ENCODE measurements around the gene NDUFB11.

The NDUFB11 gene

DNA sequence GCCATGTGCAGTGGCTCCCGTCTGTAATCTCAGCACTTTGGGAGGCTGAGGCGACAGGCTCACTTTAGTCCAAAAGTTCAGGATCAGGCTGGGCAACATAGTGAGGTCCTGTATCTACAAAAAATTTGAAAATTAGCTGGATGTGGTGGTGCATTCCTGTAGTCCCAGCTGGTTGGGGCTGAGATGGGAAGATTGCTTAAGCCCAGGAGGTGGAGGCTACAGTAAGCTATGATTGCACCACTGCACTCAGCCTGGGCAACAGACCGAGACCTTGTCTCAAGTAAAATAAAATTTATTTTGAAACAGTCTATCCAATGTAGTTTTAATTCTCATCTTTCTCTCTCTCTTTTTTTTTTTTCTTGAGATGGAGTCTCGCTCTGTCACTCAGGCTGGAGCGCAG is 21.6 kb upstream of the NDUFB11 start:
- Histone ChIP-seq H3K27me3 (ENCODE audit: low read depth, low read length) (no peaks in the 10 kb centered on the region), H3K36me3 (replicated peaks; ENCODE audit: low read depth, low read length) (peaks cover 10% of the 10 kb centered on the region), H3K9ac (ENCODE audit: low read length) (no peak overlapping the region), H3K79me2 (ENCODE audit: low read length) (peaks cover 75% of the 10 kb centered on the region), H3K4me3 (ENCODE audit: low read length) (no peak overlapping the region), H4K20me1 (ENCODE audit: insufficient read depth, low read length) (peaks cover 12% of the 10 kb centered on the region; the same call in 1 of the 2 replicates), H3K9me3 (ENCODE audit: insufficient read depth, low read length) (no peaks in the 10 kb centered on the region), H3K4me1 (ENCODE audit: low read length) (no peaks in the 10 kb centered on the region), H3K4me2 (ENCODE audit: low read length) (no peak overlapping the region), H3K27ac (ENCODE audit: low read length) (no peak overlapping the region), H2AFZ (ENCODE audit: low read depth, low read length) (no peak overlapping the region)
- TF ChIP-seq EZH2phosphoT487 (IDR thresholded peaks at IDR 0.05; ENCODE audit: low read depth), result no peak

DNA sequence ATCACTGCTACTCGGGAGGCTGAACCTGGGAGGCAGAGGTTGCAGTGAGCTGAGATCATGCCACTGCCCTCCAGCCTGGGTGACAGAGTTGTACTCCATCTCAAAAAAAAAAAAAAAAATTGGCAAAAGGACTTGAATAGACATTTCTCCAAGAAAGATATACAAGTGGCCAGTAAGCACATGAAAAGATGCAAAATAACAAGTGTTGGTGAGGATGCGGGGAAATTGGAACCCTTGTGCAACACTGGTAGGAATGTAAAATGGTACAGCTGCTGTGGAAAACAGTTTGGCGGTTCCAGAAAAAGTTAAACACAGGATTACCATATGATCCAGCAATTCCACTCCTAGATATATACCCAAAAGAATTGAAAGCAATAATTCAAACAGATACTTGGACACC is 19.9 kb upstream of the NDUFB11 start:
- no peak overlapping the region for H2AFZ ChIP-seq (ENCODE audit: low read depth, low read length)
- H3K36me3 ChIP-seq (replicated peaks; ENCODE audit: low read depth, low read length), result peaks cover 8% of the 10 kb centered on the region
- no peaks in the 10 kb centered on the region for H3K4me1 ChIP-seq (ENCODE audit: low read length)
- peaks cover 19% of the 10 kb centered on the region; the same call in 1 of the 2 replicates for H4K20me1 ChIP-seq (ENCODE audit: insufficient read depth, low read length)
- no peak overlapping the region for H3K27ac ChIP-seq (ENCODE audit: low read length)
- H3K9ac ChIP-seq (ENCODE audit: low read length), result no peak overlapping the region
- no peaks in the 10 kb centered on the region for H3K27me3 ChIP-seq (ENCODE audit: low read depth, low read length)
- peaks cover 88% of the 10 kb centered on the region for H3K79me2 ChIP-seq (ENCODE audit: low read length)
- H3K4me3 ChIP-seq (ENCODE audit: low read length), result no peak overlapping the region
- TF ChIP-seq EZH2phosphoT487 (IDR thresholded peaks at IDR 0.05; ENCODE audit: low read depth), result no peak
- TF ChIP-seq, protein P1, sequence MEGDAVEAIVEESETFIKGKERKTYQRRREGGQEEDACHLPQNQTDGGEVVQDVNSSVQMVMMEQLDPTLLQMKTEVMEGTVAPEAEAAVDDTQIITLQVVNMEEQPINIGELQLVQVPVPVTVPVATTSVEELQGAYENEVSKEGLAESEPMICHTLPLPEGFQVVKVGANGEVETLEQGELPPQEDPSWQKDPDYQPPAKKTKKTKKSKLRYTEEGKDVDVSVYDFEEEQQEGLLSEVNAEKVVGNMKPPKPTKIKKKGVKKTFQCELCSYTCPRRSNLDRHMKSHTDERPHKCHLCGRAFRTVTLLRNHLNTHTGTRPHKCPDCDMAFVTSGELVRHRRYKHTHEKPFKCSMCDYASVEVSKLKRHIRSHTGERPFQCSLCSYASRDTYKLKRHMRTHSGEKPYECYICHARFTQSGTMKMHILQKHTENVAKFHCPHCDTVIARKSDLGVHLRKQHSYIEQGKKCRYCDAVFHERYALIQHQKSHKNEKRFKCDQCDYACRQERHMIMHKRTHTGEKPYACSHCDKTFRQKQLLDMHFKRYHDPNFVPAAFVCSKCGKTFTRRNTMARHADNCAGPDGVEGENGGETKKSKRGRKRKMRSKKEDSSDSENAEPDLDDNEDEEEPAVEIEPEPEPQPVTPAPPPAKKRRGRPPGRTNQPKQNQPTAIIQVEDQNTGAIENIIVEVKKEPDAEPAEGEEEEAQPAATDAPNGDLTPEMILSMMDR (IDR thresholded peaks at IDR 0.05; ENCODE audit: low read depth, low read length), result no peak
- no peaks in the 10 kb centered on the region for H3K9me3 ChIP-seq (ENCODE audit: insufficient read depth, low read length)
- no peak overlapping the region for H3K4me2 ChIP-seq (ENCODE audit: low read length)

DNA sequence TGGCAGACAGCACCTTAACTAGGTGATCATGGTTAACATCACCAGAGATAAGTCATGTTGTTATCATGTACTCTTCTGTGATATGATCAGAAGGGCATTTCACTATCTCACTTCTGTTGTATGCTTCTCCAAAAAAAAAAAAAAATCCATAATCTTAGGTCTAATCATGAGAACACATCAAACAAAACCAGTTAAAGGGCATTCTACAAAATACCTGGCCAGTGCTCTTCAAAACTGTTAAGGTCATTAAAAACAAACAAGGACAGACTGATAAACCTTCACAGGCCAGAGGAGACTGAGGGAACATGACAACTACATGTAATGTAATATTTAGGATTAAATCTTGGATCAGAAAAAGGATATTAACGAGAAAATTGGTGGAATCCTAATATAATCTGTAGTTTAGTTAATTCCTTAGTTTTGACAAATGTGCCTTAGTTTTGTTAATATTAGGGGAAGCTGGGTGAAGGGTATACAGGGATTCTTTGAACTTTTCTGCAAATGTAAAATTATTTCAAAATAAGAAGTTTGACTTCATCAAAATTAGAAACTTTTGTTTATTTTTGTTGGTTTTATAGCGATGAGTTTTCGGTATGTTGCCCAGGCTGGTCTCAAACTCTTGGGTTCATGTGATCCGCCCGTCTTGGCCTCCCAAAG is 18.6 kb upstream of the NDUFB11 start:
- H3K4me3 ChIP-seq (ENCODE audit: low read length), result no peak overlapping the region
- no peak overlapping the region for H3K9ac ChIP-seq (ENCODE audit: low read length)
- H3K27me3 ChIP-seq (ENCODE audit: low read depth, low read length), result no peaks in the 10 kb centered on the region
- H3K36me3 ChIP-seq (replicated peaks; ENCODE audit: low read depth, low read length), result peaks cover 11% of the 10 kb centered on the region
- H2AFZ ChIP-seq (ENCODE audit: low read depth, low read length), result no peak overlapping the region
- peaks cover 94% of the 10 kb centered on the region for H3K79me2 ChIP-seq (ENCODE audit: low read length)
- H4K20me1 ChIP-seq (ENCODE audit: insufficient read depth, low read length), result peaks cover 22% of the 10 kb centered on the region
- H3K9me3 ChIP-seq (ENCODE audit: insufficient read depth, low read length), result no peaks in the 10 kb centered on the region
- no peaks in the 10 kb centered on the region for H3K4me1 ChIP-seq (ENCODE audit: low read length)
- H3K27ac ChIP-seq (ENCODE audit: low read length), result no peak overlapping the region
- no peak overlapping the region for H3K4me2 ChIP-seq (ENCODE audit: low read length)
- no peak for TF ChIP-seq EZH2phosphoT487 (IDR thresholded peaks at IDR 0.05; ENCODE audit: low read depth)
- TF ChIP-seq, protein P1 (IDR thresholded peaks at IDR 0.05; ENCODE audit: low read depth, low read length), result no peak

DNA sequence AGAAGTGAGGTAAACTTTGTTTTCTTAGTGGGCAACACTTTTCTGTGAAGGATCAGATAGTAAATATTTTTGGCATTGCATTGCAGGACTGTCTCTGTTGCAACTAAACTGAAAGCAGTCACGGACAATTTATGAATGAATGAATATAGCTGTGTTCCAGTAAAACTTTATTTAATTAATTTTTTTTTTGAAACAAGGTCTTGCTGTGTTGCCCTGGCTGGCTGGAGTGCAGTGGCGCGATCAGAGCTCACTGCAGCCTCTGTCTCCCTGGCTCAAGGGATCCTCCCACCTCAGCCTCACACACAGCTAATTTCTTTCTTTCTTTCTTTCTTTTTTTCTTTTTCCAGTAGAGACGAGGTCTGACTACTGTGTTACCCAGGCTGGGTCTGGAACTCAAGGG is 16.3 kb upstream of the NDUFB11 start:
- Histone ChIP-seq H3K27me3 (ENCODE audit: low read depth, low read length) (no peaks in the 10 kb centered on the region), H3K9me3 (ENCODE audit: insufficient read depth, low read length) (no peaks in the 10 kb centered on the region), H3K79me2 (ENCODE audit: low read length) (peaks cover 95% of the 10 kb centered on the region), H3K4me3 (ENCODE audit: low read length) (no peak overlapping the region), H3K4me1 (ENCODE audit: low read length) (no peaks in the 10 kb centered on the region), H3K27ac (ENCODE audit: low read length) (no peak overlapping the region), H3K4me2 (ENCODE audit: low read length) (no peak overlapping the region), H2AFZ (ENCODE audit: low read depth, low read length) (no peak overlapping the region), H4K20me1 (ENCODE audit: insufficient read depth, low read length) (peaks cover 33% of the 10 kb centered on the region), H3K36me3 (replicated peaks; ENCODE audit: low read depth, low read length) (peaks cover 27% of the 10 kb centered on the region), H3K9ac (ENCODE audit: low read length) (no peak overlapping the region)
- TF ChIP-seq, protein P1 (IDR thresholded peaks at IDR 0.05; ENCODE audit: low read depth, low read length), result no peak
- TF ChIP-seq EZH2phosphoT487 (IDR thresholded peaks at IDR 0.05; ENCODE audit: low read depth), result no peak
